GM12891 (cell line): ENCODE results near the gene ZNF394.

Experiments used
- DNase-seq: peaks from one replicate; pipeline ENCODE4 v3.0.0; 2011; ENCODE audit warnings: low spot score; ENCODE audit not compliant: insufficient read length
- FAIRE-seq: peaks from 2 replicates; lab custom pipeline; 2011; peaks lifted over from hg19 to GRCh38; lab: Jason Lieb, UNC
- PAX5 ChIP-seq: IDR thresholded peaks from 2 replicates; pipeline ENCODE4 v1.6.1; 2011; ENCODE audit warnings: low read length, moderate library complexity, mild to moderate bottlenecking; ENCODE audit not compliant: insufficient read depth, severe bottlenecking
- POLR2A ChIP-seq: IDR thresholded peaks from 2 replicates; pipeline ENCODE4 v1.6.1; 2011; ENCODE audit warnings: low read depth, low read length, control low read depth
- POLR2AphosphoS5 ChIP-seq: IDR thresholded peaks from 2 replicates; pipeline ENCODE4 v1.6.1; 2011; ENCODE audit warnings: low read depth, low read length, control low read depth
- POU2F2 ChIP-seq: IDR thresholded peaks from 2 replicates; pipeline ENCODE4 v1.6.1; 2011; ENCODE audit warnings: low read depth, mild to moderate bottlenecking, control low read depth, low read length, moderate library complexity
- SPI1 ChIP-seq: IDR thresholded peaks from 2 replicates; pipeline ENCODE4 v1.6.1; 2011; ENCODE audit warnings: low read depth, low read length, control low read depth
- TAF1 ChIP-seq: IDR thresholded peaks from 2 replicates; pipeline ENCODE4 v1.6.1; 2011; ENCODE audit warnings: low read depth, low read length, control low read depth

Gene ZNF394

GRCh38 chr7:99453105-99453504 is 47.0 kb downstream of the ZNF394 start:
- TF ChIP-seq POLR2AphosphoS5 (no peak), POU2F2 (no peak), SPI1 (no peak), TAF1 (no peak), PAX5 (no peak), POLR2A (no peak)

GRCh38 chr7:99452541-99452940 is 47.5 kb downstream of the ZNF394 start:
- no peak for DNase-seq
- TF ChIP-seq SPI1 = no peak
- no peak for TF ChIP-seq POLR2AphosphoS5
- TF ChIP-seq POU2F2 = no peak
- TF ChIP-seq POLR2A = no peak
- no peak for TF ChIP-seq TAF1
- TF ChIP-seq PAX5 = no peak
- no peak for FAIRE-seq

More at GRCh38 chr7:99453105-99453504, 47.0 kb downstream of the ZNF394 start:
- DNase-seq (no peak), FAIRE-seq (no peak)

- FAIRE-seq (no peak), DNase-seq (no peak)
- TF ChIP-seq PAX5 (no peak), POU2F2 (no peak), POLR2AphosphoS5 (no peak), SPI1 (no peak), POLR2A (no peak), TAF1 (no peak)
These were observed 48.1 kb downstream of the ZNF394 start for GRCh38 chr7:99451936-99452335.

GRCh38 chr7:99449326-99449725 is 50.8 kb downstream of the ZNF394 start:
- DNase-seq (no peak), FAIRE-seq (no peak)
- no peak for TF ChIP-seq PAX5
- no peak for TF ChIP-seq POLR2AphosphoS5
- no peak for TF ChIP-seq POU2F2
- TF ChIP-seq TAF1 = no peak
- no peak for TF ChIP-seq SPI1
- no peak for TF ChIP-seq POLR2A

- DNase-seq (no peak), FAIRE-seq (no peak)
- TF ChIP-seq POLR2A = no peak
- no peak for TF ChIP-seq PAX5
- no peak for TF ChIP-seq POLR2AphosphoS5
- no peak for TF ChIP-seq POU2F2
- no peak for TF ChIP-seq TAF1
- TF ChIP-seq SPI1 = no peak
These were observed 51.2 kb downstream of the ZNF394 start for GRCh38 chr7:99448855-99449254.

- FAIRE-seq = no peak
- no peak for DNase-seq
- TF ChIP-seq PAX5 = no peak
- no peak for TF ChIP-seq POLR2A
- TF ChIP-seq SPI1 = no peak
- no peak for TF ChIP-seq POLR2AphosphoS5
- no peak for TF ChIP-seq POU2F2
- TF ChIP-seq TAF1 = no peak
These were observed 52.1 kb downstream of the ZNF394 start for GRCh38 chr7:99447943-99448342.

- TF ChIP-seq POLR2AphosphoS5 (no peak), POU2F2 (no peak), TAF1 (no peak), PAX5 (no peak), SPI1 (no peak), POLR2A (no peak)
- FAIRE-seq (no peak), DNase-seq (no peak)
These were observed 54.0 kb downstream of the ZNF394 start for GRCh38 chr7:99446096-99446495.
